Nephron (organoid): ENCODE data around the gene SNX12.

Experiments
- H3K27ac Mint-ChIP-seq, 3 experiments: 2 replicates each; pipeline ENCODE4 v1.8.0; 2020; ENCODE audit warnings: mixed read lengths in 3 of 3, mild to moderate bottlenecking in 2 of 3, moderate library complexity in 1 of 3
- H3K27me3 Mint-ChIP-seq: 2 replicates; pipeline ENCODE4 v1.8.0; 2021; ENCODE audit warnings: low read depth, mild to moderate bottlenecking, moderate library complexity, mixed read lengths
- H3K36me3 Mint-ChIP-seq: 2 replicates; pipeline ENCODE4 v1.8.0; 2020; ENCODE audit warnings: low read depth, mixed read lengths
- H3K4me1 Mint-ChIP-seq: 2 replicates; pipeline ENCODE4 v1.8.0; 2020; ENCODE audit warnings: mixed read lengths
- H3K4me3 Mint-ChIP-seq, 3 experiments: 2 replicates each; pipeline ENCODE4 v1.8.0; 2020; ENCODE audit warnings: mild to moderate bottlenecking in 3 of 3, mixed read lengths in 3 of 3, moderate library complexity in 2 of 3
- H3K9me3 Mint-ChIP-seq: 2 replicates; pipeline ENCODE4 v1.8.0; 2020; ENCODE audit warnings: mixed read lengths
- CTCF ChIP-seq, 3 experiments: fragments of 200-600 bp; sonication (generic); IDR thresholded peaks; one replicate each; pipeline ENCODE4 v1.5.0; 2021; ENCODE audit warnings: antibody characterized with exemption in 3 of 3; ENCODE audit not compliant: unreplicated experiment in 3 of 3

SNX12 gene

DNA sequence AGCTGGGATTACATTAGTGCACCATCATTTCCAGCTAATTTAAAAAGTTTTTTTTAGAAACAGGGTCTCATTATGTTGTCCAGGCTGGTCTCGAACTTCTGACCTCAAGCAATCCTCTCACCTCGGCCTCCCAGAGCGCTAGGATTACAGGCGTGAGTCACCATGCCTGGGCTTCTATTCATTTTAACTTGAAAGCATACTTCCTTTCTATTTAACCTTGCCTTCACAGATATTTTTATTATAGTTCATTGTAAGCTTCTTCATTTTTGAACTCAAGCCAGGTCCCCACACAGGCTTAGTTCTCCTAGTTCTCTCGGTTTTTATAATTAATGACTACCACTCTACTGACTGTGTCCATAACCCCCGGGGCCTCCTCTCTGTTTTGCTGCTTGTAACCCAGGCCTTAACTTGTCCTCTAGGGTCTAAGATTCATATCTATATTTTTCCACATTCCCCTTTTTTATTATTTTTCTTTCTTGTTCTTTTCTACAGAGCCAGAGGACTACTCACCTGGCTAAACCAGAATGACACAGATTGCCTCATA, 50.7 kb downstream of the SNX12 start:
- peaks cover 10% of the 10 kb centered on the region for H3K9me3 Mint-ChIP-seq
- no peaks in the 10 kb centered on the region for H3K36me3 Mint-ChIP-seq
- no peaks in the 10 kb centered on the region for H3K27me3 Mint-ChIP-seq
- TF ChIP-seq CTCF (IDR thresholded peaks at IDR 0.05; ENCODE audit: unreplicated experiment in 3 of 3): no peak
- no peaks in the 10 kb centered on the region for H3K4me1 Mint-ChIP-seq
- no peak overlapping the region for H3K27ac Mint-ChIP-seq
- H3K4me3 Mint-ChIP-seq: no peak overlapping the region
